Gastrocnemius medialis (tissue), 4 donors: ENCODE results near the gene SRBD1.

Experiments
- POLR2A ChIP-seq, 2 donors: fragments of 450-650 bp; IDR thresholded peaks; one replicate each; pipeline ENCODE4 v1.6.1; 2017; ENCODE audit warnings: antibody characterized with exemption in 2 of 2, mild to moderate bottlenecking in 2 of 2, moderate library complexity in 2 of 2
- TF ChIP-seq, protein P1 (sequence below), 5 experiments: fragments of 450-650 bp in 3 of 5; fragments of 200-600 bp in 2 of 5; sonication (generic) in 2 of 5; IDR thresholded peaks in 4 of 5; conservative IDR thresholded peaks in 1 of 5; 1 replicate in 4 of 5; 2 replicates in 1 of 5; pipeline ENCODE4 v1.5.1; 2016 to 2019; ENCODE audit warnings: antibody characterized with exemption in 5 of 5, mild to moderate bottlenecking in 3 of 5, moderate library complexity in 3 of 5

DNA sequence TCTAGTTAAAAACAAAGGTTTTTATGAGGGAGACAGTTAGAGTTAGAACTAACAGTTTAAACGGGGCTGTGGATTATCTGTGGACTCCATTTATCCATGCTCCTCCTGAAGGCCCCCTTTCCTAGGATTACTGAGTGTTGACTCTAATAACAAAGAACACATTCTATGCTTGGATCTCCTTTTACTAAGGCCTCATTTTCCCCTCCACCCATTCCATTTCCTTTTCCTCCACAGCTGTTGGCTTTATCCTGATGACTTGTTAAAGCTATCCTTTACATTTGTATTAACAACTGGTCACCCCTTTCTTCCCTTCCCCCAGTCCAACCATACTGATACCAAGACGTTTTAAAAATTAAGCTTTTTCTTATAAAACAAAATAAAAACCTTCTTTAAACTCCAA is 220.6 kb downstream of the SRBD1 start:
- TF ChIP-seq, protein P1, sequence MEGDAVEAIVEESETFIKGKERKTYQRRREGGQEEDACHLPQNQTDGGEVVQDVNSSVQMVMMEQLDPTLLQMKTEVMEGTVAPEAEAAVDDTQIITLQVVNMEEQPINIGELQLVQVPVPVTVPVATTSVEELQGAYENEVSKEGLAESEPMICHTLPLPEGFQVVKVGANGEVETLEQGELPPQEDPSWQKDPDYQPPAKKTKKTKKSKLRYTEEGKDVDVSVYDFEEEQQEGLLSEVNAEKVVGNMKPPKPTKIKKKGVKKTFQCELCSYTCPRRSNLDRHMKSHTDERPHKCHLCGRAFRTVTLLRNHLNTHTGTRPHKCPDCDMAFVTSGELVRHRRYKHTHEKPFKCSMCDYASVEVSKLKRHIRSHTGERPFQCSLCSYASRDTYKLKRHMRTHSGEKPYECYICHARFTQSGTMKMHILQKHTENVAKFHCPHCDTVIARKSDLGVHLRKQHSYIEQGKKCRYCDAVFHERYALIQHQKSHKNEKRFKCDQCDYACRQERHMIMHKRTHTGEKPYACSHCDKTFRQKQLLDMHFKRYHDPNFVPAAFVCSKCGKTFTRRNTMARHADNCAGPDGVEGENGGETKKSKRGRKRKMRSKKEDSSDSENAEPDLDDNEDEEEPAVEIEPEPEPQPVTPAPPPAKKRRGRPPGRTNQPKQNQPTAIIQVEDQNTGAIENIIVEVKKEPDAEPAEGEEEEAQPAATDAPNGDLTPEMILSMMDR (IDR thresholded peaks at IDR 0.05 in 4 of 5, conservative IDR thresholded peaks at IDR 0.05 in 1 of 5), result no peak
- no peak for TF ChIP-seq POLR2A (IDR thresholded peaks at IDR 0.05)
